Thoracic aorta (tissue), 2 donors: ENCODE measurements around the gene ZEB1. TPM values are rescaled to one million over a fixed set of nuclear protein-coding genes. Genes with fewer than 3 reads are reported as not detected.

Experiments used
- ATAC-seq: fragments of 150-250 bp; one replicate; pipeline ENCODE4 v1.8.0; 2017; ENCODE audit warnings: low read depth; ENCODE audit not compliant: insufficient number of reproducible peaks, low FRiP score
- DNase-seq: peaks from one replicate; pipeline ENCODE4 v3.0.0-alpha.2; 2020; ENCODE audit warnings: low spot score
- H3K27ac ChIP-seq, 2 donors: fragments of 200-600 bp; sonication (generic); 1 replicate in 1 of 2; 2 replicates in 1 of 2; pipeline ENCODE4 v1.5.1; 2016; ENCODE audit warnings: mild to moderate bottlenecking in 2 of 2, moderate library complexity in 2 of 2
- H3K27me3 ChIP-seq: fragments of 200-600 bp; sonication (generic); replicated peaks from 2 replicates; pipeline ENCODE4 v1.6.0; 2016; ENCODE audit warnings: mild to moderate bottlenecking; ENCODE audit not compliant: insufficient read depth
- H3K36me3 ChIP-seq: fragments of 200-600 bp; sonication (generic); one replicate; pipeline ENCODE4 v1.5.1; 2016
- H3K4me1 ChIP-seq, 2 donors: fragments of 200-600 bp; sonication (generic); 1 replicate in 1 of 2; 2 replicates in 1 of 2; pipeline versions ENCODE4 v1.5.1 to v1.6.0; 2016; ENCODE audit warnings: low read depth in 2 of 2, mild to moderate bottlenecking in 1 of 2; ENCODE audit not compliant: control insufficient read depth in 1 of 2
- H3K4me3 ChIP-seq: fragments of 200-600 bp; sonication (generic); 2 replicates; pipeline ENCODE4 v1.5.1; 2016; ENCODE audit warnings: mild to moderate bottlenecking
- H3K9me3 ChIP-seq: fragments of 200-600 bp; sonication (generic); 2 replicates; pipeline ENCODE4 v1.5.1; 2016
- CTCF ChIP-seq: fragments of 200-600 bp; sonication (generic); IDR thresholded peaks from one replicate; pipeline ENCODE4 v1.5.1; 2019; ENCODE audit warnings: antibody characterized with exemption
- total RNA-seq, 2 donors: library from RNA; depleted of rRNA; stranded (reverse); fragments of >200 nt; gene quantifications; one replicate each; pipeline versions ENCODE4 v1.1.0 to v1.2.3, GENCODE V29; 2016

Gene ZEB1
- total RNA-seq, 2 donors from 2014 or later = 101 to 179 TPM

GRCh38 chr10:31526178-31526577, 207.2 kb downstream of the ZEB1 start:
- ATAC-seq (no peak), DNase-seq (no peak)
- peaks cover 22% of the 10 kb centered on the region for H3K36me3 ChIP-seq
- TF ChIP-seq CTCF = no peak
- H3K9me3 ChIP-seq = no peaks in the 10 kb centered on the region
- H3K27me3 ChIP-seq = no peaks in the 10 kb centered on the region
- H3K4me3 ChIP-seq = no peak overlapping the region
- no peak overlapping the region for H3K27ac ChIP-seq
- H3K4me1 ChIP-seq = peaks cover 0 to 3% of the 10 kb centered on the region in 2 donors

GRCh38 chr10:31526681-31527080, 207.7 kb downstream of the ZEB1 start:
- no peak for TF ChIP-seq CTCF
- H3K4me1 ChIP-seq = peaks cover 0 to 3% of the 10 kb centered on the region in 2 donors
- ATAC-seq (no peak), DNase-seq (no peak)
- no peaks in the 10 kb centered on the region for H3K9me3 ChIP-seq
- peaks cover 18% of the 10 kb centered on the region for H3K36me3 ChIP-seq
- no peak overlapping the region for H3K4me3 ChIP-seq
- no peaks in the 10 kb centered on the region for H3K27me3 ChIP-seq
- H3K27ac ChIP-seq = no peak overlapping the region

GRCh38 chr10:31528831-31529230, 209.8 kb downstream of the ZEB1 start:
- Histone ChIP-seq H3K27ac (peak overlapping the region in 1 of 2 donors; percentile 4), H3K4me3 (no peak overlapping the region), H3K27me3 (no peaks in the 10 kb centered on the region), H3K4me1 (peaks cover 0 to 3% of the 10 kb centered on the region in 2 donors), H3K36me3 (peaks cover 18% of the 10 kb centered on the region), H3K9me3 (no peaks in the 10 kb centered on the region)
- no peak for DNase-seq
- TF ChIP-seq CTCF = no peak
- no peak for ATAC-seq

GRCh38 chr10:31536302-31536701, 217.3 kb downstream of the ZEB1 start:
- H3K27ac ChIP-seq = no peak overlapping the region
- H3K27me3 ChIP-seq = no peaks in the 10 kb centered on the region
- DNase-seq (no peak), ATAC-seq (no peak)
- no peaks in the 10 kb centered on the region for H3K36me3 ChIP-seq
- TF ChIP-seq CTCF = no peak
- peaks cover 0 to 8% of the 10 kb centered on the region in 2 donors for H3K4me1 ChIP-seq
- H3K4me3 ChIP-seq = no peak overlapping the region
- H3K9me3 ChIP-seq = no peaks in the 10 kb centered on the region

- TF ChIP-seq CTCF = no peak
- no peak overlapping the region for H3K27ac ChIP-seq
Measured at GRCh38 chr10:31549896-31550295, 230.9 kb downstream of the ZEB1 start.

More at GRCh38 chr10:31549896-31550295, 230.9 kb downstream of the ZEB1 start:
- DNase-seq (no peak), ATAC-seq (no peak)
- Histone ChIP-seq H3K4me1 (no peaks in the 10 kb centered on the region), H3K36me3 (no peaks in the 10 kb centered on the region), H3K4me3 (no peak overlapping the region), H3K27me3 (no peaks in the 10 kb centered on the region), H3K9me3 (no peaks in the 10 kb centered on the region)
